WTC11 (cell line): Measurements from ENCODE around the gene USP37.

ENCODE experiments used
- E2F4 ChIP-seq: sonication (generic); formaldehyde crosslinking; IDR thresholded peaks from 2 replicates; pipeline ENCODE4 v1.8.1; 2022; ENCODE audit warnings: low read depth, mild to moderate bottlenecking, moderate library complexity, missing genetic modification reagents, borderline replicate concordance
- FOXP1 ChIP-seq: sonication (generic); formaldehyde crosslinking; IDR thresholded peaks from 2 replicates; pipeline ENCODE4 v1.8.0; 2022; ENCODE audit warnings: missing genetic modification reagents, mild to moderate bottlenecking, moderate library complexity, borderline replicate concordance
- KAT7 ChIP-seq: sonication (generic); formaldehyde crosslinking; IDR thresholded peaks from 2 replicates; pipeline ENCODE4 v1.8.1; 2023; ENCODE audit warnings: missing genetic modification reagents, mild to moderate bottlenecking, borderline replicate concordance
- MLX ChIP-seq: sonication (generic); formaldehyde crosslinking; IDR thresholded peaks from 2 replicates; pipeline ENCODE4 v1.8.1; 2023; ENCODE audit warnings: mild to moderate bottlenecking, missing genetic modification reagents, moderate library complexity
- NFE2L1 ChIP-seq: sonication (generic); formaldehyde crosslinking; IDR thresholded peaks from 2 replicates; pipeline ENCODE4 v1.8.1; 2023; ENCODE audit warnings: missing genetic modification reagents
- USF1 ChIP-seq: sonication (generic); formaldehyde crosslinking; IDR thresholded peaks from 2 replicates; pipeline ENCODE4 v1.8.0; 2022; ENCODE audit warnings: mild to moderate bottlenecking, missing genetic modification reagents
- ZNF121 ChIP-seq: sonication (generic); formaldehyde crosslinking; IDR thresholded peaks from 2 replicates; pipeline ENCODE4 v1.8.0; 2023; ENCODE audit warnings: missing genetic modification reagents
- ZNF396 ChIP-seq: fragments of 250-450 bp; sonication (Bioruptor Pico); IDR thresholded peaks from 2 replicates; pipeline ENCODE4 v1.8.0; 2021; ENCODE audit warnings: mild to moderate bottlenecking, moderate library complexity, borderline replicate concordance
- TF ChIP-seq, protein P1 (sequence below): fragments of 200-600 bp; IDR thresholded peaks from 2 replicates; pipeline ENCODE4 v1.8.0; 2022; ENCODE audit warnings: antibody characterized with exemption
- TF ChIP-seq, protein P2 (sequence below): sonication (generic); formaldehyde crosslinking; IDR thresholded peaks from 2 replicates; pipeline ENCODE4 v1.8.1; 2022; ENCODE audit warnings: low read depth, missing genetic modification reagents, borderline replicate concordance

GRCh38 chr2:218536804-218537494, 31.2 kb downstream of the USP37 start:
- TF ChIP-seq, protein P1, sequence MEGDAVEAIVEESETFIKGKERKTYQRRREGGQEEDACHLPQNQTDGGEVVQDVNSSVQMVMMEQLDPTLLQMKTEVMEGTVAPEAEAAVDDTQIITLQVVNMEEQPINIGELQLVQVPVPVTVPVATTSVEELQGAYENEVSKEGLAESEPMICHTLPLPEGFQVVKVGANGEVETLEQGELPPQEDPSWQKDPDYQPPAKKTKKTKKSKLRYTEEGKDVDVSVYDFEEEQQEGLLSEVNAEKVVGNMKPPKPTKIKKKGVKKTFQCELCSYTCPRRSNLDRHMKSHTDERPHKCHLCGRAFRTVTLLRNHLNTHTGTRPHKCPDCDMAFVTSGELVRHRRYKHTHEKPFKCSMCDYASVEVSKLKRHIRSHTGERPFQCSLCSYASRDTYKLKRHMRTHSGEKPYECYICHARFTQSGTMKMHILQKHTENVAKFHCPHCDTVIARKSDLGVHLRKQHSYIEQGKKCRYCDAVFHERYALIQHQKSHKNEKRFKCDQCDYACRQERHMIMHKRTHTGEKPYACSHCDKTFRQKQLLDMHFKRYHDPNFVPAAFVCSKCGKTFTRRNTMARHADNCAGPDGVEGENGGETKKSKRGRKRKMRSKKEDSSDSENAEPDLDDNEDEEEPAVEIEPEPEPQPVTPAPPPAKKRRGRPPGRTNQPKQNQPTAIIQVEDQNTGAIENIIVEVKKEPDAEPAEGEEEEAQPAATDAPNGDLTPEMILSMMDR = no peak
- TF ChIP-seq ZNF121 (no peak), E2F4 (no peak), FOXP1 (CRISPR knock-in tag) (no peak), MLX (CRISPR knock-in tag) (no peak), NFE2L1 (CRISPR knock-in tag) (no peak), USF1 (no peak), KAT7 (CRISPR knock-in tag) (no peak), ZNF396 (CRISPR knock-in tag) (no peak)
- TF ChIP-seq, protein P2, sequence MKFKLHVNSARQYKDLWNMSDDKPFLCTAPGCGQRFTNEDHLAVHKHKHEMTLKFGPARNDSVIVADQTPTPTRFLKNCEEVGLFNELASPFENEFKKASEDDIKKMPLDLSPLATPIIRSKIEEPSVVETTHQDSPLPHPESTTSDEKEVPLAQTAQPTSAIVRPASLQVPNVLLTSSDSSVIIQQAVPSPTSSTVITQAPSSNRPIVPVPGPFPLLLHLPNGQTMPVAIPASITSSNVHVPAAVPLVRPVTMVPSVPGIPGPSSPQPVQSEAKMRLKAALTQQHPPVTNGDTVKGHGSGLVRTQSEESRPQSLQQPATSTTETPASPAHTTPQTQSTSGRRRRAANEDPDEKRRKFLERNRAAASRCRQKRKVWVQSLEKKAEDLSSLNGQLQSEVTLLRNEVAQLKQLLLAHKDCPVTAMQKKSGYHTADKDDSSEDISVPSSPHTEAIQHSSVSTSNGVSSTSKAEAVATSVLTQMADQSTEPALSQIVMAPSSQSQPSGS (CRISPR knock-in tag) = no peak
